ENCODE results near the gene HS6ST3.

Gene HS6ST3

GRCh38 chr13:96178759-96179158, 88.9 kb downstream of the HS6ST3 start:
- no peak for FAIRE-seq
- no peak for TF ChIP-seq POLR2AphosphoS5 (IDR thresholded peaks at IDR 0.05; ENCODE audit: low read depth, low read length)
- TF ChIP-seq POLR2A (IDR thresholded peaks at IDR 0.05; ENCODE audit: low read depth, low read length): no peak
- no peak for TF ChIP-seq TAF1 (IDR thresholded peaks at IDR 0.05; ENCODE audit: borderline replicate concordance, low read depth, low read length)
- DNase-seq (ENCODE audit: insufficient read length): no peak

- FAIRE-seq (no peak), DNase-seq (ENCODE audit: insufficient read length) (no peak)
- TF ChIP-seq POLR2A (IDR thresholded peaks at IDR 0.05; ENCODE audit: low read depth, low read length) (no peak), POLR2AphosphoS5 (IDR thresholded peaks at IDR 0.05; ENCODE audit: low read depth, low read length) (no peak), TAF1 (IDR thresholded peaks at IDR 0.05; ENCODE audit: borderline replicate concordance, low read depth, low read length) (no peak)
Measured at GRCh38 chr13:96179309-96179708, 89.4 kb downstream of the HS6ST3 start.

GRCh38 chr13:96181911-96182310, 92.0 kb downstream of the HS6ST3 start:
- FAIRE-seq (no peak), DNase-seq (ENCODE audit: insufficient read length) (no peak)
- TF ChIP-seq TAF1 (IDR thresholded peaks at IDR 0.05; ENCODE audit: borderline replicate concordance, low read depth, low read length) (no peak), POLR2A (IDR thresholded peaks at IDR 0.05; ENCODE audit: low read depth, low read length) (no peak), POLR2AphosphoS5 (IDR thresholded peaks at IDR 0.05; ENCODE audit: low read depth, low read length) (no peak)

- FAIRE-seq: no peak
- DNase-seq (ENCODE audit: insufficient read length): no peak
- TF ChIP-seq TAF1 (IDR thresholded peaks at IDR 0.05; ENCODE audit: borderline replicate concordance, low read depth, low read length) (no peak), POLR2AphosphoS5 (IDR thresholded peaks at IDR 0.05; ENCODE audit: low read depth, low read length) (no peak), POLR2A (IDR thresholded peaks at IDR 0.05; ENCODE audit: low read depth, low read length) (no peak)
Measured at GRCh38 chr13:96185818-96186217, 95.9 kb downstream of the HS6ST3 start.

GRCh38 chr13:96191367-96191766, 101.5 kb downstream of the HS6ST3 start:
- TF ChIP-seq POLR2A (IDR thresholded peaks at IDR 0.05; ENCODE audit: low read depth, low read length): no peak
- FAIRE-seq (no peak), DNase-seq (ENCODE audit: insufficient read length) (no peak)

GRCh38 chr13:96193728-96194310, 103.9 kb downstream of the HS6ST3 start:
- TF ChIP-seq TAF1 (IDR thresholded peaks at IDR 0.05; ENCODE audit: borderline replicate concordance, low read depth, low read length): no peak
- TF ChIP-seq POLR2A (IDR thresholded peaks at IDR 0.05; ENCODE audit: low read depth, low read length): no peak
- TF ChIP-seq POLR2AphosphoS5 (IDR thresholded peaks at IDR 0.05; ENCODE audit: low read depth, low read length): no peak
- DNase-seq (ENCODE audit: insufficient read length) (no peak), FAIRE-seq (no peak)

- DNase-seq (ENCODE audit: insufficient read length) (no peak), FAIRE-seq (no peak)
- TF ChIP-seq TAF1 (IDR thresholded peaks at IDR 0.05; ENCODE audit: borderline replicate concordance, low read depth, low read length) (no peak), POLR2A (IDR thresholded peaks at IDR 0.05; ENCODE audit: low read depth, low read length) (no peak), POLR2AphosphoS5 (IDR thresholded peaks at IDR 0.05; ENCODE audit: low read depth, low read length) (no peak)
Measured at GRCh38 chr13:96198038-96198437, 108.1 kb downstream of the HS6ST3 start.

GRCh38 chr13:96199315-96199714, 109.4 kb downstream of the HS6ST3 start:
- no peak for FAIRE-seq
- no peak for TF ChIP-seq POLR2AphosphoS5 (IDR thresholded peaks at IDR 0.05; ENCODE audit: low read depth, low read length)
- no peak for TF ChIP-seq TAF1 (IDR thresholded peaks at IDR 0.05; ENCODE audit: borderline replicate concordance, low read depth, low read length)
- no peak for TF ChIP-seq POLR2A (IDR thresholded peaks at IDR 0.05; ENCODE audit: low read depth, low read length)
- DNase-seq (ENCODE audit: insufficient read length): no peak

GRCh38 chr13:96200810-96201209, 110.9 kb downstream of the HS6ST3 start:
- TF ChIP-seq TAF1 (IDR thresholded peaks at IDR 0.05; ENCODE audit: borderline replicate concordance, low read depth, low read length): no peak
- TF ChIP-seq POLR2AphosphoS5 (IDR thresholded peaks at IDR 0.05; ENCODE audit: low read depth, low read length): no peak
- TF ChIP-seq POLR2A (IDR thresholded peaks at IDR 0.05; ENCODE audit: low read depth, low read length): no peak
- FAIRE-seq (no peak), DNase-seq (ENCODE audit: insufficient read length) (no peak)

- DNase-seq (ENCODE audit: insufficient read length) (no peak), FAIRE-seq (no peak)
- TF ChIP-seq POLR2A (IDR thresholded peaks at IDR 0.05; ENCODE audit: low read depth, low read length): no peak
- no peak for TF ChIP-seq POLR2AphosphoS5 (IDR thresholded peaks at IDR 0.05; ENCODE audit: low read depth, low read length)
- no peak for TF ChIP-seq TAF1 (IDR thresholded peaks at IDR 0.05; ENCODE audit: borderline replicate concordance, low read depth, low read length)
Measured at GRCh38 chr13:96202315-96202714, 112.4 kb downstream of the HS6ST3 start.

- DNase-seq (ENCODE audit: insufficient read length) (no peak), FAIRE-seq (no peak)
- TF ChIP-seq POLR2AphosphoS5 (IDR thresholded peaks at IDR 0.05; ENCODE audit: low read depth, low read length) (no peak), POLR2A (IDR thresholded peaks at IDR 0.05; ENCODE audit: low read depth, low read length) (no peak), TAF1 (IDR thresholded peaks at IDR 0.05; ENCODE audit: borderline replicate concordance, low read depth, low read length) (no peak)
Measured at GRCh38 chr13:96203471-96203870, 113.6 kb downstream of the HS6ST3 start.

- no peak for TF ChIP-seq TAF1 (IDR thresholded peaks at IDR 0.05; ENCODE audit: borderline replicate concordance, low read depth, low read length)
- TF ChIP-seq POLR2A (IDR thresholded peaks at IDR 0.05; ENCODE audit: low read depth, low read length): no peak
- TF ChIP-seq POLR2AphosphoS5 (IDR thresholded peaks at IDR 0.05; ENCODE audit: low read depth, low read length): no peak
- DNase-seq (ENCODE audit: insufficient read length): no peak
- no peak for FAIRE-seq
Measured at GRCh38 chr13:96214824-96215445, 125.0 kb downstream of the HS6ST3 start.

All from GM12892 (cell line).